HUDEP-2 (cell line): Measurements from ENCODE around the gene TAF1B.

Experiments
- DNase-seq, 76 experiments: peaks; one replicate each; lab custom pipeline; 2025; ENCODE audit not compliant: unreplicated experiment in 76 of 76; lab: John Stamatoyannopoulos, UW

TAF1B gene

GRCh38 chr2:9981655-9982054, 138.4 kb downstream of the TAF1B start:
- no peak for DNase-seq

GRCh38 chr2:9982248-9982647, 139.0 kb downstream of the TAF1B start:
- DNase-seq: no peak

GRCh38 chr2:9982891-9983290, 139.6 kb downstream of the TAF1B start:
- no peak for DNase-seq

- no peak for DNase-seq
Observed at GRCh38 chr2:9983401-9984216, 140.3 kb downstream of the TAF1B start.
